ENCODE measurements around the gene TCF23. TPM values are rescaled to one million over a fixed set of nuclear protein-coding genes. Genes with fewer than 3 reads are reported as not detected.
A peak's percentile ranks its signal among the peaks of the same experiment; 100 is the strongest.
"Not testable (repeated sequence)": the region's sequence is repeated elsewhere in the genome, so short reads cannot be mapped to it uniquely, and the experiment has no call there.

The TCF23 gene
- total RNA-seq, 6 experiments from 2014 or later = not detected

- peak; percentile 85 for TF ChIP-seq CTCF (IDR thresholded peaks at IDR 0.05)
- Mint-ChIP-seq H3K4me1 (ENCODE audit: low read depth) (no peaks in the 10 kb centered on the region), H3K9me3 (no peaks in the 10 kb centered on the region), H3K27me3 (ENCODE audit: insufficient read depth) (peaks cover 12% of the 10 kb centered on the region), H3K36me3 (ENCODE audit: low read depth) (no peaks in the 10 kb centered on the region), H3K4me3 (no peak overlapping the region), H3K27ac (no peak overlapping the region)
- peak; percentile 58 for DNase-seq
These were observed 42.4 kb downstream of the TCF23 start for GRCh38 chr2:27191070-27191829.

DNA sequence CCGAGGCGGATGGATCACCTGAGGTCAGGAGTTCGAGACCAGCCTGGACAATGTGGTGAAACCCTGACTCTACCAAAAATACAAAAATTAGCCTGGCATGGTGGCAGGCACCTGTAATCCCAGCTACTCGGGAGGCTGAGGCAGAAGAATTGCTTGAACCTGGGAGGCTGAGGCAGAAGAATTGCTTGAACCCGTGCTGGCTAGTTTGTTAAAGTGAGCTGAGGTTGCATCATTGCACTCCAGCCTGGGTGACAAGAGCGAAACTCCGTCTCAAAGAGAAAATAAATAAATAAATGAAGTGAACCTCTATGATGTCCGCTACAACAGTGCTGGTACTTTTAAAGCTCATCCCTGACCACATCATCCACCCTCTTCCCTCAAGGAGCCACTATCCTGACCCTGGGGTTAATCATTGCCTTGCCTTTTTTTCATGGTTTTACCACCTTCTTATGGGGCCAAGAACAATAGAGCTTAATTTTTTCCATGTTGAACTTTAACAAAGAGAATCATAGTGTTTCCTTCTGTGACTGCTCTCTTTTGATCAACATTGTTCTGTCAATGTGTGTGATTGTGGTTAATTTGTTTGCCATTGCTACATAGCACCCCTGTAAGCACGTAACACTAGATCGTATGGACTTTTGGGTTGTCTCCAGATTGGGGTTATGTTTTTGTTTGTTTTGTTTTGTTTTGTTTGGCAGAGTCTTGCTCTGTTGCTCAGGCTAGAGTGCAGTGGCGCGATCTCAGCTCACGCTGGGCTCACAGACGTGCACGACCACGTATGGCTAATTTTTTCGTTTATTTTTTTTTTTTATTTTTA is 45.9 kb downstream of the TCF23 start:
- Mint-ChIP-seq H3K4me3 (no peak overlapping the region), H3K27me3 (ENCODE audit: insufficient read depth) (peaks cover 7% of the 10 kb centered on the region), H3K4me1 (ENCODE audit: low read depth) (no peaks in the 10 kb centered on the region), H3K9me3 (no peaks in the 10 kb centered on the region), H3K27ac (no peak overlapping the region), H3K36me3 (ENCODE audit: low read depth) (no peaks in the 10 kb centered on the region)
- no peak for DNase-seq
- TF ChIP-seq CTCF (IDR thresholded peaks at IDR 0.05) = no peak

- not testable (repeated sequence) for H3K4me3 Mint-ChIP-seq; H3K4me1 Mint-ChIP-seq (ENCODE audit: low read depth); H3K27me3 Mint-ChIP-seq (ENCODE audit: insufficient read depth); H3K9me3 Mint-ChIP-seq; H3K36me3 Mint-ChIP-seq (ENCODE audit: low read depth); DNase-seq; H3K27ac Mint-ChIP-seq
These were observed 47.0 kb downstream of the TCF23 start for GRCh38 chr2:27195799-27196198.

GRCh38 chr2:27198068-27198467 is 49.3 kb downstream of the TCF23 start:
- H3K4me1 Mint-ChIP-seq (ENCODE audit: low read depth); H3K4me3 Mint-ChIP-seq; DNase-seq; H3K36me3 Mint-ChIP-seq (ENCODE audit: low read depth); H3K27ac Mint-ChIP-seq; H3K9me3 Mint-ChIP-seq; H3K27me3 Mint-ChIP-seq (ENCODE audit: insufficient read depth): not testable (repeated sequence)

- TF ChIP-seq CTCF (IDR thresholded peaks at IDR 0.05) = no peak
- Mint-ChIP-seq H3K9me3 (no peaks in the 10 kb centered on the region), H3K27me3 (ENCODE audit: insufficient read depth) (no peaks in the 10 kb centered on the region; the same call in 1 of the 2 replicates), H3K4me3 (no peak overlapping the region), H3K4me1 (ENCODE audit: low read depth) (no peaks in the 10 kb centered on the region), H3K27ac (no peak overlapping the region), H3K36me3 (ENCODE audit: low read depth) (peaks cover 6% of the 10 kb centered on the region; the same call in 1 of the 2 replicates)
- no peak for DNase-seq
These were observed 49.8 kb downstream of the TCF23 start for GRCh38 chr2:27198627-27199026.

DNA sequence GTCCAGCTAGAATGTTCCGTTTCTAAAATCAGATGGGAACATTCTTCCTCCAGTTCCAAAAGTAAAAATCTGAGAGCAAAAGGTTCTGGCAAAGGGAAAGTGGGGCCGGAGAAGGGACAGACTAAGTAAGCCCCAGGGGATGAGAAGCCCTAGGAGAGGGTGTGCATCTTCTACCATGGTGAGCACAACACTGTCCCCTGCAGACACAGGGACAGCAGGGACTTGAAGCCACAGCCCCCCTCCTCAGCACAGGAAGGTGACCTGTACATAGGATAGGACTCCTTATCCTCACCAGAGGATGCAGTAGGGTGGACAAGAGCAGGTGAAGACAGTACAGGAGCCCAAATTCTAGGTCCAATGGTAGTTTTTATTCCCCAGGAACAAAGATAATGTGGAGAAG is 50.4 kb downstream of the TCF23 start:
- Mint-ChIP-seq H3K4me3 (no peak overlapping the region), H3K27ac (no peak overlapping the region), H3K9me3 (no peaks in the 10 kb centered on the region), H3K4me1 (ENCODE audit: low read depth) (no peaks in the 10 kb centered on the region), H3K36me3 (ENCODE audit: low read depth) (peaks cover 6% of the 10 kb centered on the region; the same call in 1 of the 2 replicates), H3K27me3 (ENCODE audit: insufficient read depth) (no peaks in the 10 kb centered on the region; the same call in 1 of the 2 replicates)
- TF ChIP-seq CTCF (IDR thresholded peaks at IDR 0.05) = no peak
- no peak for DNase-seq
